ENCODE results near the gene CRYBG3.
A peak's percentile ranks its signal among the peaks of the same experiment; 100 is the strongest.

Gene CRYBG3

DNA sequence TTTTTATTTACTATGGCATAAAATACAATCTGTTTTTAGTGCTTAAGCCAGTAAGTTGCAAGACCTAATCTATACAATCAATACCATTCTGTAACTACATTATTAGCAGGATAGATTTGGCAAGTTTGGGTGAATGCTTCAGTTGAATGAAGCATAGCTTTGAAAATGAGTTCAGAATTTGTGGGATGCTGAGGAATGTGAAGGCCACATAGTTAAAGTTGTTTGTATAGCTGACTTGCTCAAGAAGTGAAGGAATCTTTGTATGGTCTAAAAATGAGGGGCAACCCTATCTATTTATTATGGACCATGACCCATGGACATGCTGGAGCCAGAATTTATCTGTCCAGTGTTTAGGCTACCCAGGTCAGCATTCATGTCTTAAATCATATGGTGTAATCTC, 58.5 kb downstream of the CRYBG3 start:
- H3K27me3 ChIP-seq (ENCODE audit: low read depth, low read length), result no peaks in the 10 kb centered on the region
- H3K4me1 ChIP-seq (ENCODE audit: control insufficient read depth in 1 of 2, insufficient read depth in 2 of 2, low read length in 2 of 2), result peaks cover 0 to 8% of the 10 kb centered on the region in 2 donors
- no peak overlapping the region for H3K27ac ChIP-seq (ENCODE audit: low read length)
- H3K36me3 ChIP-seq (ENCODE audit: control insufficient read depth in 1 of 2, insufficient read depth in 2 of 2, low read length in 2 of 2), result peaks cover 0 to 11% of the 10 kb centered on the region in 2 donors
- no peak overlapping the region for H3K4me3 ChIP-seq (ENCODE audit: low read depth in 1 of 2, low read length in 2 of 2)
- no peaks in the 10 kb centered on the region for H3K9me3 ChIP-seq (ENCODE audit: control insufficient read depth in 1 of 2, low read length in 2 of 2)

DNA sequence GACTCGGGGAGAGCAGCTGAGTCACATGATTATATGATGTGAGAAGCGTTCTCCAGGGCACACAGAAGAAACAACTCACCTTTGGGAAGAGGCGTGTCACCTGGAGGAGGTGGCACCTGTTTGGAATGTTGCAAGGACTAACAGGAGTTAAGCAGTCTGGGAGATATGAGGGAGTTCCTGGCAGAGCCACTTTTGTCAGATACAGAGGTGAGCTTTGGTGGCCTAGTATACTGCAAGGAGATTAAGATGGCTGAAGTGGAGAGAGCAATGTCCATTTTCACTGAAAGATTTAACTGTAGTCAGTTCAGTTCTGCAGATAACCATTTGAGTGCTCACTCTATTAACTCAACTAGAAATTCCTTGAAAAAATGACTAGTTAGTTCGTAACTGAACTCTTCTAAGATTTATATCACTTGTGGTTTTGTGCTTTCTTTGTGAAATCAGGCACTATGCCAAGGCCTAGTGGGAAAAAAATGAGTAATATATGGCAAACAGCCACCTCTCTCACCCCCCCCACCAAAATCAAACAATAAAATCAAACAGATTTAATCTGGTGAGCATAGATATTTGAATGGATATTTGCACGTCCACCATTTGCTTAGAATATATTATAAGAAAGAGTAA, 61.3 kb downstream of the CRYBG3 start:
- Histone ChIP-seq H3K27me3 (ENCODE audit: low read depth, low read length) (no peaks in the 10 kb centered on the region), H3K27ac (ENCODE audit: low read length) (peak overlapping the region; percentile 28), H3K4me1 (ENCODE audit: control insufficient read depth in 1 of 2, insufficient read depth in 2 of 2, low read length in 2 of 2) (peaks cover 0 to 8% of the 10 kb centered on the region in 2 donors), H3K36me3 (ENCODE audit: control insufficient read depth in 1 of 2, insufficient read depth in 2 of 2, low read length in 2 of 2) (peaks cover under 1 to 11% of the 10 kb centered on the region in 2 donors), H3K9me3 (ENCODE audit: control insufficient read depth in 1 of 2, low read length in 2 of 2) (no peaks in the 10 kb centered on the region), H3K4me3 (ENCODE audit: low read depth in 1 of 2, low read length in 2 of 2) (no peak overlapping the region)

DNA sequence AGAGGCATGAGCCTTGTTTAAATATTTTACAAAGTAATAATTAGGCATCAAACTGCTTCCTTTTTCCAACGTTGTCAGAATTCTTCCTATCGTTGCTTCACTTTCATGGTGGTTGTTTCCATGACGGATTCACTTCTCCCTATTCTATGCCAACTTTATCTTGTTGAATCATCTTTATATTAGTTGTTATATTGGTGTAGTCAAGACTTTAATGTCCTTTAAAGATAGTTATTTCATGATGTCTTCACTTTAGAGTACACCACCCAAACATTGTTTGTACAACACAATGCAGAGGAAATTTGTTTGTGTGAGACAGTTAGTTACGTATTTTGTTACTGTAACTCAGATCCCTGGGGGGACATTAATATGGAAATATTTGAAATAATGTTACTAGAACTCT, 61.9 kb downstream of the CRYBG3 start:
- Histone ChIP-seq H3K9me3 (ENCODE audit: control insufficient read depth in 1 of 2, low read length in 2 of 2) (no peaks in the 10 kb centered on the region), H3K4me1 (ENCODE audit: control insufficient read depth in 1 of 2, insufficient read depth in 2 of 2, low read length in 2 of 2) (peaks cover 0 to 8% of the 10 kb centered on the region in 2 donors), H3K27ac (ENCODE audit: low read length) (peak overlapping the region; percentile 28), H3K36me3 (ENCODE audit: control insufficient read depth in 1 of 2, insufficient read depth in 2 of 2, low read length in 2 of 2) (peaks cover 7 to 16% of the 10 kb centered on the region in 2 donors), H3K4me3 (ENCODE audit: low read depth in 1 of 2, low read length in 2 of 2) (no peak overlapping the region), H3K27me3 (ENCODE audit: low read depth, low read length) (no peaks in the 10 kb centered on the region)

GRCh38 chr3:97884586-97885123, 62.8 kb downstream of the CRYBG3 start:
- Histone ChIP-seq H3K4me3 (ENCODE audit: low read depth in 1 of 2, low read length in 2 of 2) (no peak overlapping the region), H3K4me1 (ENCODE audit: control insufficient read depth in 1 of 2, insufficient read depth in 2 of 2, low read length in 2 of 2) (peaks cover 0 to 8% of the 10 kb centered on the region in 2 donors), H3K36me3 (ENCODE audit: control insufficient read depth in 1 of 2, insufficient read depth in 2 of 2, low read length in 2 of 2) (peaks cover 9 to 21% of the 10 kb centered on the region in 2 donors), H3K9me3 (ENCODE audit: control insufficient read depth in 1 of 2, low read length in 2 of 2) (no peaks in the 10 kb centered on the region), H3K27me3 (ENCODE audit: low read depth, low read length) (no peaks in the 10 kb centered on the region), H3K27ac (ENCODE audit: low read length) (no peak overlapping the region)

- H3K27ac ChIP-seq (ENCODE audit: low read length), result no peak overlapping the region
- no peak overlapping the region for H3K4me3 ChIP-seq (ENCODE audit: low read depth in 1 of 2, low read length in 2 of 2)
- H3K27me3 ChIP-seq (ENCODE audit: low read depth, low read length), result no peaks in the 10 kb centered on the region
- H3K36me3 ChIP-seq (ENCODE audit: control insufficient read depth in 1 of 2, insufficient read depth in 2 of 2, low read length in 2 of 2), result peaks cover 15 to 22% of the 10 kb centered on the region in 2 donors
- no peaks in the 10 kb centered on the region for H3K9me3 ChIP-seq (ENCODE audit: control insufficient read depth in 1 of 2, low read length in 2 of 2)
- H3K4me1 ChIP-seq (ENCODE audit: control insufficient read depth in 1 of 2, insufficient read depth in 2 of 2, low read length in 2 of 2), result peaks cover 0 to 8% of the 10 kb centered on the region in 2 donors
Observed at GRCh38 chr3:97885931-97886824, 64.4 kb downstream of the CRYBG3 start.

DNA sequence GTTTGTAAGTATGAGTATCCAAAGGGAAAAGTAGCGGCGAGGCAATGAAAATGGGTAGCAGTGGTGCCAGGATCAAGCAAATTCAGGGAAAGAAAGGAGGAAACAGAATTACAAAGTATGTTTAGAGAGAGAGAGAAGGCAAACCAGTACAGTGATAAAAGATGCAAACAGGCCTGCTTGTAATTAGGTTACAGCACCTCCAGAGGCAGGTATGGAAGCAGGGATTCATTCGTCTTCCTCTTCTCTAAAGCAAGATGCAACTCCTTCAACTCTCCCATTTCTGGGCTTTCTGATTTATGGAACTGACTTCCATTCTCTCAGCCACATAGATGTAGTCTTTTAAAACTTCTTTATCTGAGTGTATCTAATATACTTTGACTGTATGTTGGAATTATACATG, 68.0 kb downstream of the CRYBG3 start:
- Histone ChIP-seq H3K9me3 (ENCODE audit: control insufficient read depth in 1 of 2, low read length in 2 of 2) (no peaks in the 10 kb centered on the region), H3K27ac (ENCODE audit: low read length) (no peak overlapping the region), H3K36me3 (ENCODE audit: control insufficient read depth in 1 of 2, insufficient read depth in 2 of 2, low read length in 2 of 2) (peaks cover 15 to 30% of the 10 kb centered on the region in 2 donors), H3K4me1 (ENCODE audit: control insufficient read depth in 1 of 2, insufficient read depth in 2 of 2, low read length in 2 of 2) (no peaks in the 10 kb centered on the region), H3K27me3 (ENCODE audit: low read depth, low read length) (no peaks in the 10 kb centered on the region), H3K4me3 (ENCODE audit: low read depth in 1 of 2, low read length in 2 of 2) (no peak overlapping the region)

- H3K36me3 ChIP-seq (ENCODE audit: control insufficient read depth in 1 of 2, insufficient read depth in 2 of 2, low read length in 2 of 2), result peaks cover 19 to 46% of the 10 kb centered on the region in 2 donors
- H3K4me3 ChIP-seq (ENCODE audit: low read depth in 1 of 2, low read length in 2 of 2), result no peak overlapping the region
- H3K27ac ChIP-seq (ENCODE audit: low read length), result no peak overlapping the region
- no peaks in the 10 kb centered on the region for H3K9me3 ChIP-seq (ENCODE audit: control insufficient read depth in 1 of 2, low read length in 2 of 2)
- no peaks in the 10 kb centered on the region for H3K4me1 ChIP-seq (ENCODE audit: control insufficient read depth in 1 of 2, insufficient read depth in 2 of 2, low read length in 2 of 2)
- H3K27me3 ChIP-seq (ENCODE audit: low read depth, low read length), result no peaks in the 10 kb centered on the region
Observed at GRCh38 chr3:97892852-97893251, 71.0 kb downstream of the CRYBG3 start.

- Histone ChIP-seq H3K36me3 (ENCODE audit: control insufficient read depth in 1 of 2, insufficient read depth in 2 of 2, low read length in 2 of 2) (peaks cover 4 to 34% of the 10 kb centered on the region in 2 donors), H3K4me1 (ENCODE audit: control insufficient read depth in 1 of 2, insufficient read depth in 2 of 2, low read length in 2 of 2) (no peaks in the 10 kb centered on the region), H3K9me3 (ENCODE audit: control insufficient read depth in 1 of 2, low read length in 2 of 2) (no peaks in the 10 kb centered on the region), H3K4me3 (ENCODE audit: low read depth in 1 of 2, low read length in 2 of 2) (no peak overlapping the region), H3K27me3 (ENCODE audit: low read depth, low read length) (no peaks in the 10 kb centered on the region), H3K27ac (ENCODE audit: low read length) (no peak overlapping the region)
Observed at GRCh38 chr3:97895216-97895615, 73.4 kb downstream of the CRYBG3 start.

GRCh38 chr3:97896129-97896528, 74.3 kb downstream of the CRYBG3 start:
- Histone ChIP-seq H3K36me3 (ENCODE audit: control insufficient read depth in 1 of 2, insufficient read depth in 2 of 2, low read length in 2 of 2) (peaks cover 4 to 33% of the 10 kb centered on the region in 2 donors), H3K4me3 (ENCODE audit: low read depth in 1 of 2, low read length in 2 of 2) (no peak overlapping the region), H3K4me1 (ENCODE audit: control insufficient read depth in 1 of 2, insufficient read depth in 2 of 2, low read length in 2 of 2) (peaks cover 0 to 3% of the 10 kb centered on the region in 2 donors)

GRCh38 chr3:97896547-97896946, 74.7 kb downstream of the CRYBG3 start:
- no peak overlapping the region for H3K4me3 ChIP-seq (ENCODE audit: low read depth in 1 of 2, low read length in 2 of 2)
- H3K27me3 ChIP-seq (ENCODE audit: low read depth, low read length), result no peaks in the 10 kb centered on the region
- no peaks in the 10 kb centered on the region for H3K9me3 ChIP-seq (ENCODE audit: control insufficient read depth in 1 of 2, low read length in 2 of 2)
- H3K36me3 ChIP-seq (ENCODE audit: control insufficient read depth in 1 of 2, insufficient read depth in 2 of 2, low read length in 2 of 2), result peaks cover 4 to 31% of the 10 kb centered on the region in 2 donors
- no peak overlapping the region for H3K27ac ChIP-seq (ENCODE audit: low read length)
- H3K4me1 ChIP-seq (ENCODE audit: control insufficient read depth in 1 of 2, insufficient read depth in 2 of 2, low read length in 2 of 2), result peaks cover 0 to 5% of the 10 kb centered on the region in 2 donors

More at GRCh38 chr3:97896129-97896528, 74.3 kb downstream of the CRYBG3 start:
- no peak overlapping the region for H3K27ac ChIP-seq (ENCODE audit: low read length)
- H3K9me3 ChIP-seq (ENCODE audit: control insufficient read depth in 1 of 2, low read length in 2 of 2), result no peaks in the 10 kb centered on the region
- no peaks in the 10 kb centered on the region for H3K27me3 ChIP-seq (ENCODE audit: low read depth, low read length)

DNA sequence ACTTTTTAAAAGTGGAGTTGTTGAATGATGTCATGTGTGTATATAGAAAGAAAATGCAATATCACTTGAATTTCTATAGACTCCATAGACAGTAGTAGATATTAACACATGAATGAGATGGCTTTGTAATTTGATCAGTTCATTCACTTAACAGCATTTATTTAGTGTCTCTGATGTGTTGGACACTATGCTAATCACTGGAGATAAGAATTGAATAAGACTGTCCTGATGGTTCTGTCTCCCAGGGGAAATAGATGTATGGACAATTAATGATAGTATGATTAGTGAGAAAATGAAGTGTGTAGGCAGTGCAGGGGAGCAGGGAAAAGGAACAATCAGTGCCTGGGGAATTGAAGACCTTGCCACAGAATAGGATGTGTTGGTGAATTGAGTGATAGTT, 77.5 kb downstream of the CRYBG3 start:
- Histone ChIP-seq H3K36me3 (ENCODE audit: control insufficient read depth in 1 of 2, insufficient read depth in 2 of 2, low read length in 2 of 2) (peaks cover 4 to 24% of the 10 kb centered on the region in 2 donors), H3K4me3 (ENCODE audit: low read depth in 1 of 2, low read length in 2 of 2) (no peak overlapping the region), H3K27ac (ENCODE audit: low read length) (no peak overlapping the region), H3K9me3 (ENCODE audit: control insufficient read depth in 1 of 2, low read length in 2 of 2) (no peaks in the 10 kb centered on the region), H3K27me3 (ENCODE audit: low read depth, low read length) (no peaks in the 10 kb centered on the region), H3K4me1 (ENCODE audit: control insufficient read depth in 1 of 2, insufficient read depth in 2 of 2, low read length in 2 of 2) (peaks cover 0 to 5% of the 10 kb centered on the region in 2 donors)
